HepG2 (cell line): ENCODE results near the gene GAL3ST1. TPM values are rescaled to one million over a fixed set of nuclear protein-coding genes. Genes with fewer than 3 reads are reported as not detected.
A peak's percentile ranks its signal among the peaks of the same experiment; 100 is the strongest.

Source experiments
- ATAC-seq: fragments of 200-7000 bp; cut with Tn5 transposase; 3 replicates; pipeline ENCODE4 v1.9.1; 2020; ENCODE audit warnings: mild to moderate bottlenecking, moderate library complexity
- BruUV-seq: library from RNA; stranded (reverse); fragments of 400-500 nt; replicated peaks from 2 replicates; lab custom pipeline; 2021; lab: Mats Ljungman, UMichigan
- CTCF ChIA-PET: fragments of 300-600 bp; formaldehyde crosslinking; extraction: SDS; loops from one replicate; lab custom pipeline; 2021; ENCODE audit warnings: low total read pairs, inconsistent platforms, low intra/inter-chr PET ratio; lab: Yijun Ruan, JAX
- POLR2A ChIA-PET: fragments of 350-600 bp; sonication (Branson Sonifier 250); formaldehyde crosslinking; loops from one replicate; lab custom pipeline; 2020; ENCODE audit warnings: antibody characterized with exemption, inconsistent platforms; lab: Yijun Ruan, JAX
- DNase-seq: peaks from one replicate; pipeline ENCODE4 v3.0.0-alpha.2; 2015; ENCODE audit warnings: low spot score
- FAIRE-seq: peaks from 3 replicates; lab custom pipeline; 2011; peaks lifted over from hg19 to GRCh38; lab: Jason Lieb, UNC
- H2AFZ ChIP-seq: one replicate; pipeline ENCODE4 v1.6.1; 2011; ENCODE audit warnings: low read length, inconsistent platforms
- H3K27ac ChIP-seq: fragments of 300-600 bp; 3 replicates; pipeline ENCODE4 v1.8.0; 2011; ENCODE audit warnings: mixed run types, mild to moderate bottlenecking, mixed read lengths, low read length, inconsistent platforms; ENCODE audit not compliant: insufficient read depth; ENCODE audit errors: extremely low read length
- H3K27me3 ChIP-seq, 2 experiments: fragments of 200-600 bp in 1 of 2; 2 replicates in 1 of 2; 3 replicates in 1 of 2; pipeline versions ENCODE4 v1.6.0 to v1.8.0; 2011; ENCODE audit warnings: low read length in 2 of 2, mild to moderate bottlenecking in 2 of 2, moderate library complexity in 2 of 2, inconsistent platforms in 1 of 2; ENCODE audit not compliant: insufficient read depth in 2 of 2, control insufficient read depth in 1 of 2
- H3K36me3 ChIP-seq, 2 experiments: fragments of 200-600 bp in 1 of 2; replicated peaks in 1 of 2; 2 replicates in 1 of 2; 3 replicates in 1 of 2; pipeline versions ENCODE4 v1.5.1 to v1.8.0; 2011; ENCODE audit warnings: low read length in 2 of 2, inconsistent platforms in 1 of 2; ENCODE audit not compliant: insufficient read depth in 2 of 2, control insufficient read depth in 1 of 2
- H3K4me1 ChIP-seq: 2 replicates; pipeline ENCODE4 v1.5.1; 2012; ENCODE audit warnings: low read length, inconsistent platforms; ENCODE audit not compliant: insufficient read depth
- H3K4me2 ChIP-seq: 2 replicates; pipeline ENCODE4 v1.6.0; 2011; ENCODE audit warnings: low read depth, low read length, inconsistent platforms
- H3K4me3 ChIP-seq, 3 experiments: fragments of 200-600 bp in 1 of 3; sonication (generic), shearing (Covaris generic) in 1 of 3; replicated peaks in 1 of 3; 2 replicates each; pipeline ENCODE4 v1.5.1; 2011 to 2016; ENCODE audit warnings: low read length in 3 of 3, inconsistent platforms in 2 of 3, low read depth in 2 of 3, mild to moderate bottlenecking in 2 of 3, control low read depth in 1 of 3, mixed read lengths in 1 of 3; ENCODE audit not compliant: insufficient read depth in 1 of 3
- H3K79me2 ChIP-seq: one replicate; pipeline ENCODE4 v1.6.1; 2011; ENCODE audit warnings: low read length, inconsistent platforms; ENCODE audit not compliant: insufficient read depth
- H3K9ac ChIP-seq: 2 replicates; pipeline ENCODE4 v1.6.0; 2011; ENCODE audit warnings: mild to moderate bottlenecking, low read depth, low read length, inconsistent platforms; ENCODE audit not compliant: insufficient read depth
- H3K9me3 ChIP-seq: 2 replicates; pipeline ENCODE4 v1.5.1; 2012; ENCODE audit warnings: mild to moderate bottlenecking, low read length
- H4K20me1 ChIP-seq: 2 replicates; pipeline ENCODE4 v1.6.0; 2011; ENCODE audit warnings: inconsistent platforms, mild to moderate bottlenecking, low read length, moderate library complexity; ENCODE audit not compliant: insufficient read depth
- DR1 ChIP-seq: sonication (generic); formaldehyde crosslinking; IDR thresholded peaks from 2 replicates; pipeline ENCODE4 v1.8.0; 2021; ENCODE audit warnings: mild to moderate bottlenecking, missing genetic modification reagents, inconsistent platforms
- E2F1 ChIP-seq: sonication (generic); formaldehyde crosslinking; IDR thresholded peaks from 2 replicates; pipeline ENCODE4 v1.5.0; 2020; ENCODE audit warnings: missing genetic modification reagents
- ELF4 ChIP-seq: sonication (generic); formaldehyde crosslinking; IDR thresholded peaks from 2 replicates; pipeline ENCODE4 v1.5.0; 2020; ENCODE audit warnings: missing genetic modification reagents, mild to moderate bottlenecking, moderate library complexity, borderline replicate concordance
- ETV6 ChIP-seq: sonication (generic); formaldehyde crosslinking; conservative IDR thresholded peaks from 2 replicates; pipeline ENCODE4 v1.4.0; 2020; ENCODE audit warnings: missing genetic modification reagents
- HOXA7 ChIP-seq: sonication (generic); formaldehyde crosslinking; IDR thresholded peaks from 2 replicates; pipeline ENCODE4 v1.8.1; 2022; ENCODE audit warnings: mild to moderate bottlenecking, missing genetic modification reagents, moderate library complexity
- KDM3A ChIP-seq: IDR thresholded peaks from 2 replicates; pipeline ENCODE4 v1.6.1; 2018; ENCODE audit warnings: low read depth, missing compliant biosample characterization
- MEIS2 ChIP-seq: sonication (generic); formaldehyde crosslinking; IDR thresholded peaks from 2 replicates; pipeline ENCODE4 v1.9.0; 2021; ENCODE audit warnings: mild to moderate bottlenecking, missing genetic modification reagents
- NR2C2 ChIP-seq: sonication (generic); formaldehyde crosslinking; IDR thresholded peaks from 2 replicates; pipeline ENCODE4 v1.4.0; 2020; ENCODE audit warnings: missing genetic modification reagents, mild to moderate bottlenecking, moderate library complexity, borderline replicate concordance
- POGK ChIP-seq: sonication (generic); formaldehyde crosslinking; conservative IDR thresholded peaks from 2 replicates; pipeline ENCODE4 v1.8.0; 2022; ENCODE audit warnings: mild to moderate bottlenecking, moderate library complexity, missing genetic modification reagents
- POLR2AphosphoS5 ChIP-seq: IDR thresholded peaks from 2 replicates; pipeline ENCODE4 v1.6.1; 2012; ENCODE audit warnings: low read depth, low read length
- PRDM10 ChIP-seq: sonication (generic); formaldehyde crosslinking; IDR thresholded peaks from 2 replicates; pipeline ENCODE4 v1.4.0; 2020; ENCODE audit warnings: low read depth, missing genetic modification reagents
- SATB2 ChIP-seq: sonication (generic); formaldehyde crosslinking; IDR thresholded peaks from 2 replicates; pipeline ENCODE4 v1.5.0; 2020; ENCODE audit warnings: missing genetic modification reagents
- SUZ12 ChIP-seq: fragments of 150-350 bp; IDR thresholded peaks from 2 replicates; pipeline ENCODE4 v1.6.1; 2014; ENCODE audit warnings: low read depth, low read length
- TMF1 ChIP-seq: sonication (generic); formaldehyde crosslinking; IDR thresholded peaks from 2 replicates; pipeline ENCODE4 v1.8.1; 2022; ENCODE audit warnings: low read depth, missing genetic modification reagents
- ZBTB20 ChIP-seq: sonication (generic); formaldehyde crosslinking; IDR thresholded peaks from 2 replicates; pipeline ENCODE4 v1.8.1; 2023; ENCODE audit warnings: missing genetic modification reagents, low read depth, mild to moderate bottlenecking, borderline replicate concordance
- ZGPAT ChIP-seq: IDR thresholded peaks from 2 replicates; pipeline ENCODE4 v1.6.1; 2016; ENCODE audit warnings: mild to moderate bottlenecking
- ZNF234 ChIP-seq: sonication (generic); formaldehyde crosslinking; conservative IDR thresholded peaks from 2 replicates; pipeline ENCODE4 v1.5.1; 2020; ENCODE audit warnings: mild to moderate bottlenecking, missing genetic modification reagents
- ZNF761 ChIP-seq: sonication (generic); formaldehyde crosslinking; conservative IDR thresholded peaks from 2 replicates; pipeline ENCODE4 v1.4.0; 2020; ENCODE audit warnings: mild to moderate bottlenecking, missing genetic modification reagents
- WGBS: methylation state at CpG from one replicate; pipeline ENCODE4 v1.1.6; 2017; ENCODE audit warnings: low lambda C conversion rate; 5-methylcytosine and 5-hydroxymethylcytosine counted together
- in situ Hi-C: cut with HindIII; loops from 2 replicates; pipeline ENCODE4 v1.10.0; 2017; ENCODE audit warnings: low pct_unique_long_range_greater_than_20kb; ENCODE audit not compliant: extremely low pct_ligation_motif_present
- intact Hi-C: fragments of 100-400 bp; cut with micrococcal nuclease; formaldehyde crosslinking; loops from one replicate; pipeline ENCODE4 v1.10.0; 2022; ENCODE audit not compliant: unreplicated experiment
- polyA plus RNA-seq, 8 experiments: library from polyadenylated mRNA; depleted of rRNA in 3 of 8; stranded (reverse) in 7 of 8; unstranded in 1 of 8; fragments of >200 nt; fragmentation: Illumina TruSeq in 4 of 8; extraction: Trizol in 4 of 8; gene quantifications; 2 replicates each; pipeline versions ENCODE4 v1.2.1 to v1.2.3, GENCODE V29; 2011 to 2016; ENCODE audit warnings: low read depth in 4 of 8, missing spikeins in 1 of 8, mixed read lengths in 1 of 8; ENCODE audit not compliant: insufficient read depth in 1 of 8
- total RNA-seq, 5 experiments: library from RNA; depleted of rRNA; stranded (reverse); fragments of >200 nt; fragmentation: Illumina TruSeq; extraction: Trizol; gene quantifications; 2 replicates each; pipeline ENCODE4 v1.2.3, GENCODE V29; 2016; ENCODE audit warnings: low read depth in 1 of 5

Gene GAL3ST1
- total and polyA plus RNA-seq, 2 of the 13 experiments (the other 11 are each of a cell fraction or from before 2014, with no cell fraction given), result 4.4 to 14.7 TPM

- ChIA-PET POLR2A (interaction anchor here (1.0 kb wide), 1 partner anchor 31 kb away, joined by 3 read pairs; no protein-coding TSS in a partner anchor), CTCF (no interaction called here)
- peaks cover 2 to 27% of the 10 kb centered on the region in 2 experiments; a peak in 3 of 5 replicates for H3K27me3 ChIP-seq
- intact Hi-C loops (no loop called here), in situ Hi-C loops (no loop called here)
- H3K9me3 ChIP-seq, result no peaks in the 10 kb centered on the region
- peaks cover 32% of the 10 kb centered on the region for H3K4me1 ChIP-seq
- H3K4me2 ChIP-seq, result peak overlapping the region; percentile 73
- H4K20me1 ChIP-seq, result no peaks in the 10 kb centered on the region
- H2AFZ ChIP-seq, result no peak overlapping the region
- BruUV-seq, result no TSS peak
- H3K79me2 ChIP-seq, result no peaks in the 10 kb centered on the region
- peak overlapping the region; percentile 59; the same call in 1 of the 2 replicates for H3K9ac ChIP-seq
- 10% methylated on average over 2 of the region's 12 CpGs for WGBS
- H3K27ac ChIP-seq, result no peak overlapping the region
- ATAC-seq (peak; percentile 61), FAIRE-seq (no peak), DNase-seq (no peak)
- no peaks in the 10 kb centered on the region for H3K36me3 ChIP-seq
- peak overlapping the region; percentile 57 to 76 (median 58); a peak in 5 of 6 replicates for H3K4me3 ChIP-seq
- no peak for TF ChIP-seq POGK
- TF ChIP-seq MEIS2 (CRISPR knock-in tag), result no peak
- TF ChIP-seq TMF1 (CRISPR knock-in tag), result no peak
- TF ChIP-seq SATB2, result no peak
- TF ChIP-seq POLR2AphosphoS5, result no peak
- TF ChIP-seq ZGPAT (CRISPR knock-in tag), result no peak
- no peak for TF ChIP-seq ZBTB20 (CRISPR knock-in tag)
- TF ChIP-seq SUZ12, result no peak
- TF ChIP-seq ZNF761 (CRISPR knock-in tag), result no peak
- no peak for TF ChIP-seq ETV6 (CRISPR knock-in tag)
- no peak for TF ChIP-seq HOXA7 (CRISPR knock-in tag)
- TF ChIP-seq PRDM10 (CRISPR knock-in tag), result no peak
- TF ChIP-seq KDM3A (CRISPR knock-in tag), result no peak
- TF ChIP-seq ZNF234 (CRISPR knock-in tag), result no peak
- 0 out of 2 replicates have a peak, but pooled peaks have one; percentile 17 for TF ChIP-seq NR2C2 (CRISPR knock-in tag)
- no peak for TF ChIP-seq E2F1 (CRISPR knock-in tag)
- no peak for TF ChIP-seq ELF4
- TF ChIP-seq DR1 (CRISPR knock-in tag), result no peak
These were observed 31.7 kb downstream of the GAL3ST1 start for GRCh38 chr22:30542811-30543188.
